ENCODE data around the gene LMF1. TPM values are rescaled to one million over a fixed set of nuclear protein-coding genes. Genes with fewer than 3 reads are reported as not detected.

LMF1 gene
- total and polyA plus RNA-seq, 2 donors (not counting 1 experiment from before 2014, with no cell fraction given) = 36.4 to 63.2 TPM

DNA sequence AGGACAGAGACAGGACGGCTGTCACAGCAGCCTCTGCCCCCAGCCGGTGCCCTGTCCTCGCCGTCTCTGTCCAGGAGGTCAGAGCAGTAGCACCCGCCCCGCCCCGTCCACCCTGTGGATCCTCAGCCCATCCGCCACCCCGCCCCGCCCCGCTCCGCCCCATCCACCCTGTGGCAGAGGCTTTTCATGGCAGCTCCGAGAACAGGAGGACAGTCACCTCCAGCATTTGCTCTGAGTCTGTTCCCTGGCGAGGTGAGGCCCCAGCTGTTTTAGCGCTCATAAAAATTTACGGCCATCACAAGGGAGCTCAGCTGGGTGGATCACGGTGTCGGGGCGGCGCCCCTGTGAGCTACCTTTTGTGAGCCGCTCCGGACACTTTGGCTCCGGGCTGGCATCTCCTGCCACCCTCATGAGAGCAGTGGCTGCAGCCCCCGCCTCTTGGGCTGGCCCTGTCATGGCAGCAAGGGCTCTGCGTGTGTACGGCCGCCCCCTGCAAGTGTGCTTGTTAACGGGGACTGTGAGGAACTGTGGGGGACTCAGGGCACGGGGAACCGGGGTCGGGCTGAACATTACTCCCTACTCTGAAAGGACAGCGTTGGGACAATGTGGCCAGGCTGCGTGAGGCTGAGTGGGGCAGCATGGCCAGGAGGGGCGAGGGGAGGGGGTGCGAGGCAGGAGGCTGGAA is 138.0 kb downstream of the LMF1 start:
- DNase-seq = no peak
- Histone ChIP-seq H3K27ac (ENCODE audit: low read length in 2 of 2) (no peak overlapping the region), H3K4me1 (ENCODE audit: control insufficient read depth in 2 of 2, insufficient read depth in 2 of 2, low read length in 2 of 2) (no peaks in the 10 kb centered on the region), H2AFZ (ENCODE audit: insufficient read depth, low read depth, low read length, poor library complexity, severe bottlenecking) (no peak overlapping the region), H3K9ac (ENCODE audit: low read length) (no peak overlapping the region), H3K27me3 (replicated peaks in 1 of 4; ENCODE audit: control extremely low read depth in 1 of 4, control insufficient read depth in 3 of 4, insufficient read depth in 4 of 4, low read length in 3 of 4) (peaks cover 0 to 10% (median 0%) of the 10 kb centered on the region in 4 experiments), H3K9me3 (ENCODE audit: control extremely low read depth in 1 of 3, control insufficient read depth in 2 of 3, insufficient read depth in 1 of 3, low read length in 2 of 3) (peaks cover 0 to 28% (median 15%) of the 10 kb centered on the region in 3 donors), H3K4me2 (replicated peaks; ENCODE audit: low read depth, low read length, poor library complexity, severe bottlenecking) (no peak overlapping the region), H3K36me3 (replicated peaks in 1 of 2; ENCODE audit: control extremely low read depth in 1 of 2, control insufficient read depth in 1 of 2, extremely low read depth in 1 of 2, insufficient read depth in 2 of 2, low read length in 1 of 2) (no peaks in the 10 kb centered on the region), H3K79me2 (ENCODE audit: control insufficient read depth, insufficient read depth, low read length) (no peaks in the 10 kb centered on the region), H4K20me1 (ENCODE audit: control insufficient read depth, insufficient read depth, low read length, poor library complexity, severe bottlenecking) (no peaks in the 10 kb centered on the region), H3K4me3 (ENCODE audit: control extremely low read depth in 1 of 5, extremely low read depth in 1 of 5, insufficient read depth in 1 of 5, low read depth in 2 of 5, low read length in 4 of 5) (no peak overlapping the region)
- intact Hi-C loops (cut with micrococcal nuclease) = no loop called here
- ChIA-PET POLR2A (no interaction called here), CTCF (no interaction called here)
- H3K4me3 Mint-ChIP-seq = no peak overlapping the region
- WGBS (ENCODE audit: insufficient coverage) = 89% methylated on average over 31 of the region's 35 CpGs
- H3K27me3 Mint-ChIP-seq = peaks cover 6% of the 10 kb centered on the region
- no peaks in the 10 kb centered on the region for H3K9me3 Mint-ChIP-seq (ENCODE audit: insufficient read depth)
- H3K27ac Mint-ChIP-seq = no peak overlapping the region
- no peaks in the 10 kb centered on the region for H3K4me1 Mint-ChIP-seq
- TF ChIP-seq EZH2 (IDR thresholded peaks at IDR 0.05; ENCODE audit: borderline replicate concordance, insufficient read depth, low read depth, low read length, poor library complexity, severe bottlenecking) = no peak
- no peak for TF ChIP-seq CTCF (IDR thresholded peaks at IDR 0.05)
- ATAC-seq (ENCODE audit: low read depth) = no peak

GRCh38 chr16:831571-832413 is 139.0 kb downstream of the LMF1 start:
- H3K9me3 Mint-ChIP-seq (ENCODE audit: insufficient read depth) = no peaks in the 10 kb centered on the region
- ATAC-seq (ENCODE audit: low read depth) (no peak), DNase-seq (no peak)
- H3K4me2 ChIP-seq (replicated peaks; ENCODE audit: low read depth, low read length, poor library complexity, severe bottlenecking) = no peak overlapping the region
- no peaks in the 10 kb centered on the region for H3K79me2 ChIP-seq (ENCODE audit: control insufficient read depth, insufficient read depth, low read length)
- H3K9me3 ChIP-seq (ENCODE audit: control extremely low read depth in 1 of 3, control insufficient read depth in 2 of 3, insufficient read depth in 1 of 3, low read length in 2 of 3) = peaks cover 0 to 18% (median 13%) of the 10 kb centered on the region in 3 donors
- 72% methylated on average over 20 of the region's 27 CpGs for WGBS (ENCODE audit: insufficient coverage)
- peaks cover 6% of the 10 kb centered on the region for H3K27me3 Mint-ChIP-seq
- no peak overlapping the region for H3K27ac Mint-ChIP-seq
- H3K4me3 ChIP-seq (ENCODE audit: control extremely low read depth in 1 of 5, extremely low read depth in 1 of 5, insufficient read depth in 1 of 5, low read depth in 2 of 5, low read length in 4 of 5) = no peak overlapping the region
- H2AFZ ChIP-seq (ENCODE audit: insufficient read depth, low read depth, low read length, poor library complexity, severe bottlenecking) = no peak overlapping the region
- H3K36me3 ChIP-seq (replicated peaks in 1 of 2; ENCODE audit: control extremely low read depth in 1 of 2, control insufficient read depth in 1 of 2, extremely low read depth in 1 of 2, insufficient read depth in 2 of 2, low read length in 1 of 2) = no peaks in the 10 kb centered on the region
- H3K4me1 ChIP-seq (ENCODE audit: control insufficient read depth in 2 of 2, insufficient read depth in 2 of 2, low read length in 2 of 2) = no peaks in the 10 kb centered on the region
- H4K20me1 ChIP-seq (ENCODE audit: control insufficient read depth, insufficient read depth, low read length, poor library complexity, severe bottlenecking) = no peaks in the 10 kb centered on the region
- H3K4me3 Mint-ChIP-seq = no peak overlapping the region
- intact Hi-C loops (cut with micrococcal nuclease) = no loop called here
- TF ChIP-seq EZH2 (IDR thresholded peaks at IDR 0.05; ENCODE audit: borderline replicate concordance, insufficient read depth, low read depth, low read length, poor library complexity, severe bottlenecking) (no peak), CTCF (IDR thresholded peaks at IDR 0.05) (no peak)
- H3K4me1 Mint-ChIP-seq = no peaks in the 10 kb centered on the region
- ChIA-PET POLR2A (no interaction called here), CTCF (no interaction called here)
- H3K27ac ChIP-seq (ENCODE audit: low read length in 2 of 2) = no peak overlapping the region
- H3K27me3 ChIP-seq (replicated peaks in 1 of 4; ENCODE audit: control extremely low read depth in 1 of 4, control insufficient read depth in 3 of 4, insufficient read depth in 4 of 4, low read length in 3 of 4) = peaks cover 0 to 10% (median 0%) of the 10 kb centered on the region in 4 experiments
- H3K9ac ChIP-seq (ENCODE audit: low read length) = no peak overlapping the region

All from B cell (primary cell).